Erythroblast (primary cell): ENCODE results near the gene ACVR2B.

Source experiments
- GATA1 ChIP-seq: IDR thresholded peaks from 2 replicates; pipeline ENCODE4 v1.6.1; 2011; ENCODE audit warnings: low read depth, mild to moderate bottlenecking, control low read depth, low read length, moderate library complexity
- POLR2A ChIP-seq: IDR thresholded peaks from 2 replicates; pipeline ENCODE4 v1.6.1; 2011; ENCODE audit warnings: mild to moderate bottlenecking, low read length

GRCh38 chr3:38421679-38422336 is 31.9 kb upstream of the ACVR2B start:
- no peak for TF ChIP-seq POLR2A
- TF ChIP-seq GATA1, result no peak
